ENCODE data around the gene WIPF2. TPM values are rescaled to one million over a fixed set of nuclear protein-coding genes. Genes with fewer than 3 reads are reported as not detected.

Gene WIPF2
- total and polyA plus RNA-seq, 2 of the 8 experiments (the other 6 are each of a cell fraction or from before 2014, with no cell fraction given): 6.9 to 25.3 TPM

DNA sequence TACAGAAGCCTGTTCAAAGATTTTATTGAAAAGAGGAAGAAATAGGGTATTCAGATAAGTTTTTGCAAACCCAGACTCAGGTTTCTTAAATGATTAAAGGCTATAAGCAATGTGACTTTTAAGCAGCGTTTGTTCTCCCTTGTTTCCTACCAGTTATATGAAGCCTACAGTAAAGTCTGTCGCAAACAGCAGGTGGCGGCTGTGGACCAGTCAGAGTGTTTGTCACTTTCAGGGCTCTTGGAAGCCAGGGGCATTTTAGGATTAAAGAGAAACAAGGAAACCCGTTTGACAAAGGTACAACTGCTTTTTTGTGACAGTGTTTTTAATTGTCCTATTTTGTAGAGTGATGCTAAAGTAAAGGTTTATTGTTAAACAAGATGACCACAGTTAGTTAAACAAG lies 82.2 kb downstream of the WIPF2 start:
- peaks cover 0 to 10% of the 10 kb centered on the region in 2 experiments; a peak in 2 of 4 replicates for H3K79me2 ChIP-seq (ENCODE audit: control insufficient read depth in 1 of 2, insufficient read depth in 2 of 2, low read length in 2 of 2)
- FAIRE-seq: no peak
- H2BK120ac ChIP-seq (replicated peaks; ENCODE audit: low read depth, low read length): no peak overlapping the region
- no peak overlapping the region for H4K91ac ChIP-seq (replicated peaks; ENCODE audit: insufficient read length, low read length)
- no peaks in the 10 kb centered on the region for H3K23me2 ChIP-seq (ENCODE audit: low read depth, low read length)
- WGBS, 2 experiments (ENCODE audit: extremely low coverage in 1 of 2, insufficient coverage in 1 of 2, insufficient read length in 1 of 2, insufficient replicate concordance in 2 of 2, low coverage in 1 of 2, low lambda C conversion rate in 2 of 2, missing lambda C conversion rate in 1 of 2): 85% methylated on average over 4 of the region's 4 CpGs; no CpG with 5 or more reads in 1 of the 2 experiments
- no peak overlapping the region for H3K14ac ChIP-seq (ENCODE audit: insufficient read length)
- no peak overlapping the region for H4K5ac ChIP-seq (ENCODE audit: insufficient read length, low read depth, low read length)
- H4K8ac ChIP-seq (ENCODE audit: extremely low read depth, insufficient read depth, low read length): no peak overlapping the region
- ChIA-PET POLR2A (ENCODE audit: partially characterized antibody) (interaction anchor here (0.8 to 31.2 kb wide), 4 partner anchors 5 to 87 kb away, joined by 3 to 570 read pairs (median 540); partner anchors contain the start of genes CDC6, GJD3 and RARA), CTCF (ENCODE audit: partially characterized antibody) (interaction anchor here (1.5 to 39.2 kb wide), 6 partner anchors 12 to 258 kb away, joined by 3 to 1198 read pairs (median 18); partner anchors contain the start of gene GJD3)
- no peak overlapping the region for H3K9ac ChIP-seq (replicated peaks in 1 of 4; ENCODE audit: extremely low read depth in 1 of 4, low read depth in 3 of 4, low read length in 3 of 4)
- H2BK12ac ChIP-seq (ENCODE audit: low read depth, low read length): no peak overlapping the region
- H2BK15ac ChIP-seq (ENCODE audit: low read length): no peak overlapping the region
- H2BK5ac ChIP-seq (ENCODE audit: low read depth, low read length): no peak overlapping the region
- H3K18ac ChIP-seq (ENCODE audit: extremely low read depth, low read length): no peak overlapping the region
- DNase-seq (ENCODE audit: low read depth in 1 of 2, low spot score in 2 of 2): no peak
- H3K56ac ChIP-seq (replicated peaks; ENCODE audit: insufficient read length, low read depth, low read length): no peak overlapping the region
- peaks cover 38 to 79% (median 71%) of the 10 kb centered on the region in 4 experiments for H3K36me3 ChIP-seq (ENCODE audit: control insufficient read depth in 2 of 4, insufficient read depth in 4 of 4, low read length in 3 of 4)
- H3K27me3 ChIP-seq (replicated peaks in 1 of 4; ENCODE audit: control insufficient read depth in 3 of 4, extremely low read depth in 1 of 4, insufficient read depth in 3 of 4, low read length in 3 of 4): peaks cover 0 to 1% (median 0%) of the 10 kb centered on the region in 4 experiments; a peak in 1 of 7 replicates
- no peak overlapping the region for H3K27ac ChIP-seq (ENCODE audit: low read depth, low read length)
- H3K79me1 ChIP-seq (ENCODE audit: low read depth, low read length): no peaks in the 10 kb centered on the region
- H2AFZ ChIP-seq (ENCODE audit: low read length): no peak overlapping the region
- H3K4ac ChIP-seq (replicated peaks; ENCODE audit: insufficient read length, low read depth, low read length): no peak overlapping the region
- no peak overlapping the region for H3K4me2 ChIP-seq (ENCODE audit: insufficient read depth in 1 of 2, low read depth in 2 of 2, low read length in 2 of 2)
- H3K4me1 ChIP-seq (replicated peaks in 1 of 4; ENCODE audit: control insufficient read depth in 3 of 4, insufficient read depth in 4 of 4, low read length in 3 of 4): peaks cover 3 to 6% (median 5%) of the 10 kb centered on the region in 4 experiments; a peak in 6 of 7 replicates
- TF ChIP-seq TAF1 (IDR thresholded peaks at IDR 0.05; ENCODE audit: low read depth, low read length) (no peak), RAD21 (IDR thresholded peaks at IDR 0.05 in 1 of 2, conservative IDR thresholded peaks at IDR 0.05 in 1 of 2; ENCODE audit: low read depth in 2 of 2, low read length in 2 of 2) (peak; percentile 31 to 48; a peak in 3 of 4 replicates)
- TF ChIP-seq, protein P1, sequence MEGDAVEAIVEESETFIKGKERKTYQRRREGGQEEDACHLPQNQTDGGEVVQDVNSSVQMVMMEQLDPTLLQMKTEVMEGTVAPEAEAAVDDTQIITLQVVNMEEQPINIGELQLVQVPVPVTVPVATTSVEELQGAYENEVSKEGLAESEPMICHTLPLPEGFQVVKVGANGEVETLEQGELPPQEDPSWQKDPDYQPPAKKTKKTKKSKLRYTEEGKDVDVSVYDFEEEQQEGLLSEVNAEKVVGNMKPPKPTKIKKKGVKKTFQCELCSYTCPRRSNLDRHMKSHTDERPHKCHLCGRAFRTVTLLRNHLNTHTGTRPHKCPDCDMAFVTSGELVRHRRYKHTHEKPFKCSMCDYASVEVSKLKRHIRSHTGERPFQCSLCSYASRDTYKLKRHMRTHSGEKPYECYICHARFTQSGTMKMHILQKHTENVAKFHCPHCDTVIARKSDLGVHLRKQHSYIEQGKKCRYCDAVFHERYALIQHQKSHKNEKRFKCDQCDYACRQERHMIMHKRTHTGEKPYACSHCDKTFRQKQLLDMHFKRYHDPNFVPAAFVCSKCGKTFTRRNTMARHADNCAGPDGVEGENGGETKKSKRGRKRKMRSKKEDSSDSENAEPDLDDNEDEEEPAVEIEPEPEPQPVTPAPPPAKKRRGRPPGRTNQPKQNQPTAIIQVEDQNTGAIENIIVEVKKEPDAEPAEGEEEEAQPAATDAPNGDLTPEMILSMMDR (IDR thresholded peaks at IDR 0.05; ENCODE audit: control extremely low read depth in 1 of 3, insufficient read depth in 1 of 3, low read depth in 1 of 3, low read length in 3 of 3): peak in 1 of 3 experiments; percentile 36; a peak in 1 of 4 replicates
- no peaks in the 10 kb centered on the region for H3K9me3 ChIP-seq (ENCODE audit: insufficient read depth in 2 of 2, low read depth in 1 of 2, low read length in 1 of 2)
- H3K23ac ChIP-seq (ENCODE audit: insufficient read length): no peak overlapping the region
- no peak overlapping the region for H2BK20ac ChIP-seq (ENCODE audit: low read length)
- H3K4me3 ChIP-seq (ENCODE audit: extremely low read depth in 1 of 4, insufficient read depth in 2 of 4, low read depth in 3 of 4, low read length in 4 of 4): no peak overlapping the region
- H2AK5ac ChIP-seq (ENCODE audit: low read depth, low read length): no peak overlapping the region
- peaks cover 8% of the 10 kb centered on the region in 2 experiments for H4K20me1 ChIP-seq (replicated peaks in 1 of 2; ENCODE audit: control insufficient read depth in 1 of 2, insufficient read depth in 2 of 2, low read length in 2 of 2)
